Measurements from ENCODE around the gene VAC14.
A peak's percentile ranks its signal among the peaks of the same experiment; 100 is the strongest.

DNA sequence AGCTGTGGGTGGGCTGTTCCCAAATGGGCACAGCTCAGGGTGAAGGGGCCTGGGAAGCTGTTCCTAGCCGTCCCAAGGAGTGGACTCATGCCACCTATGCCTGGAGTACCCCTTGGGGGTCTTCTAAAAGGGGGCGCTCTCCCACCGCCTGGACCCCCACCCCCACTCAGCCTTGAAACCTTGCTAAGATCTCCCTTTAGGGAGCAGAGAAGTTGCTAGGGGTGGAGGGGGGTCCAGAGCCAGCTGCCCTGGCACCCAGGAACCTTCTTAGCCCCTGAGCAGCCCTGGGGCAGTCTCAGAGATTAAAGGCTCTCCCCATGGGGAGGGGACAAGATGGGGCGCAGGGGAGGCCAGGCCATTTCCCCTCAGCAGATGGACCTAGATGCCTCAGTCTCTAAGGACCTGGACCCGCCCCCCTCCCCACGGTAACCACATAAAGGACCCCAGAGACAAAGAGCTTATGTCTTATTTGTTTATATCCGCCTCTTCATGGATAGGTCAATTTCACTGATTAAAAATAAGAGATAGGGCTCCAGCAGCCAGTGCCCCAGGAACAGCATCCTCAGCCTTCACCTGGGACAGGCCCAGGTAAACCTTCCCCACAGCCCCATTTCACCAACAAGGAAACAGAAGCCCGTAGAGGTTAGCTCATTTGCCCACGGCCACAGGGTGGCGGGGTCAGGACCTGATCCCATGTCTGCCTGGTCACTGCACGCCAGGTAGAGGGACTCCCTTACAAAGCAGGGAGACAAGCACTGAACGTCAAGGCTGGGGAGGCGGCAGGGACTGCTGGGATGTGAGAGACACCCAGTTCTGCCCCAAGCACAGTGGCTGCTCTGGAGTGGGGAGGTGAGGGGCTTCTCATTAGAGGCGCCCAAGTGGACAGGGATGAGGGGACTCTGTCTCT is 118.5 kb downstream of the VAC14 start:
- TF ChIP-seq CTCF (conservative IDR thresholded peaks at IDR 0.05 in 1 of 2, IDR thresholded peaks at IDR 0.05 in 1 of 2; ENCODE audit: extremely low read depth in 1 of 2, insufficient read depth in 1 of 2, low read depth in 1 of 2, low read length in 2 of 2), result peak in 1 of 2 donors; percentile 16
- no peak for TF ChIP-seq EZH2 (IDR thresholded peaks at IDR 0.05; ENCODE audit: borderline replicate concordance, low read length)
